Mammary epithelial cell (primary cell): Measurements from ENCODE around the gene USP6.
"Not testable (repeated sequence)": the region's sequence is repeated elsewhere in the genome, so short reads cannot be mapped to it uniquely, and the experiment has no call there.

Experiments used
- CTCF ChIP-seq, 2 donors: IDR thresholded peaks in 1 of 2; conservative IDR thresholded peaks in 1 of 2; 2 replicates each; pipeline ENCODE4 v1.5.1; 2011 to 2012; ENCODE audit warnings: inconsistent platforms in 2 of 2, low read length in 2 of 2, mild to moderate bottlenecking in 2 of 2, control low read depth in 1 of 2, low read depth in 1 of 2; ENCODE audit not compliant: insufficient read depth in 1 of 2; ENCODE audit errors: extremely low read depth in 1 of 2
- EZH2 ChIP-seq: IDR thresholded peaks from 2 replicates; pipeline ENCODE4 v1.6.1; 2012; ENCODE audit warnings: low read length, inconsistent platforms, borderline replicate concordance

GRCh38 chr17:5130261-5130660 is 14.4 kb downstream of the USP6 start:
- not testable (repeated sequence) for TF ChIP-seq EZH2; CTCF (conservative IDR thresholded peaks at IDR 0.05 in 1 of 2, IDR thresholded peaks at IDR 0.05 in 1 of 2; ENCODE audit: extremely low read depth in 1 of 2, insufficient read depth in 1 of 2, low read depth in 1 of 2, low read length in 2 of 2)
